Fibroblast of pulmonary artery (primary cell): ENCODE measurements around the gene EP300.

ENCODE experiments used
- DNase-seq: peaks from one replicate; pipeline ENCODE4 v3.0.0-alpha.2; 2010; ENCODE audit warnings: low read depth
- H3K4me3 ChIP-seq: replicated peaks from 2 replicates; pipeline ENCODE4 v1.5.1; 2011; ENCODE audit warnings: low read depth, mild to moderate bottlenecking, control low read depth, low read length, moderate library complexity
- TF ChIP-seq, protein P1 (sequence below): IDR thresholded peaks from 2 replicates; pipeline ENCODE4 v1.5.1; 2011; ENCODE audit warnings: mild to moderate bottlenecking, control low read depth, low read length, inconsistent platforms; ENCODE audit errors: missing control alignments

EP300 gene

GRCh38 chr22:41091132-41092022 lies 1.0 kb upstream of the EP300 start:
- peak; percentile 99 for DNase-seq
- H3K4me3 ChIP-seq = peak overlapping the region; percentile 79
- TF ChIP-seq, protein P1, sequence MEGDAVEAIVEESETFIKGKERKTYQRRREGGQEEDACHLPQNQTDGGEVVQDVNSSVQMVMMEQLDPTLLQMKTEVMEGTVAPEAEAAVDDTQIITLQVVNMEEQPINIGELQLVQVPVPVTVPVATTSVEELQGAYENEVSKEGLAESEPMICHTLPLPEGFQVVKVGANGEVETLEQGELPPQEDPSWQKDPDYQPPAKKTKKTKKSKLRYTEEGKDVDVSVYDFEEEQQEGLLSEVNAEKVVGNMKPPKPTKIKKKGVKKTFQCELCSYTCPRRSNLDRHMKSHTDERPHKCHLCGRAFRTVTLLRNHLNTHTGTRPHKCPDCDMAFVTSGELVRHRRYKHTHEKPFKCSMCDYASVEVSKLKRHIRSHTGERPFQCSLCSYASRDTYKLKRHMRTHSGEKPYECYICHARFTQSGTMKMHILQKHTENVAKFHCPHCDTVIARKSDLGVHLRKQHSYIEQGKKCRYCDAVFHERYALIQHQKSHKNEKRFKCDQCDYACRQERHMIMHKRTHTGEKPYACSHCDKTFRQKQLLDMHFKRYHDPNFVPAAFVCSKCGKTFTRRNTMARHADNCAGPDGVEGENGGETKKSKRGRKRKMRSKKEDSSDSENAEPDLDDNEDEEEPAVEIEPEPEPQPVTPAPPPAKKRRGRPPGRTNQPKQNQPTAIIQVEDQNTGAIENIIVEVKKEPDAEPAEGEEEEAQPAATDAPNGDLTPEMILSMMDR = no peak

- TF ChIP-seq, protein P1 = no peak
- peak; percentile 41 for DNase-seq
- peak overlapping the region; percentile 77 for H3K4me3 ChIP-seq
These were observed 537 bp downstream of the EP300 start for GRCh38 chr22:41092847-41093411.

DNA sequence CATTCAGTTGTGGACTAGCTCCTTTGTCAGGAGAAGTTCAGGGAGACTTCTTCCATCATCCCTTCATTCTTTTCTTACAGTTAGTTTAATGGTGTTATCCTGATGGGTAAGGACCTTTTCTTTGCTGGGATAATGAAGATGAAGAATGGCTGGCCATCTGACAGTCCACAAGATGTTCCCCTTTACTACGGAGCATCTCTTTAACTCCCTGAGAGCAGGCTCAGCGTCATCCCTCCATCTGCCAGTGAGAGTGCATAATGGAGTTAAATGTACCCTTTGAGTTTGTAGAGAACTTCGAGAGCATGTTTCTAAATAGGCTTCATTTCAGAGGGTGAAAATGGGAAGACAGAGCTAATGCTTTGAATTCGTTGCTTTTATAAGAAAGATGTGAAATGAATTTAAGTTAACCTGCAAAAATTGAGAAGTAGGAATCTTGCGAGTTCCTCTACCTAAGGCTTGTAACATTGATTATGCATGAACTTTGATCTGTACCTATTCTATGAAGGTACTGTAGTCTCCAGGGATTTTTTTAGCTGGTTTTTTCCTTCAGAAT lies 1.7 kb downstream of the EP300 start:
- TF ChIP-seq, protein P1 = no peak
- peak overlapping the region; percentile 77 for H3K4me3 ChIP-seq
- DNase-seq = peak; percentile 35

- TF ChIP-seq, protein P1 = no peak
- peak overlapping the region; percentile 2 for H3K4me3 ChIP-seq
- DNase-seq = no peak
These were observed 4.0 kb downstream of the EP300 start for GRCh38 chr22:41096391-41096790.

DNA sequence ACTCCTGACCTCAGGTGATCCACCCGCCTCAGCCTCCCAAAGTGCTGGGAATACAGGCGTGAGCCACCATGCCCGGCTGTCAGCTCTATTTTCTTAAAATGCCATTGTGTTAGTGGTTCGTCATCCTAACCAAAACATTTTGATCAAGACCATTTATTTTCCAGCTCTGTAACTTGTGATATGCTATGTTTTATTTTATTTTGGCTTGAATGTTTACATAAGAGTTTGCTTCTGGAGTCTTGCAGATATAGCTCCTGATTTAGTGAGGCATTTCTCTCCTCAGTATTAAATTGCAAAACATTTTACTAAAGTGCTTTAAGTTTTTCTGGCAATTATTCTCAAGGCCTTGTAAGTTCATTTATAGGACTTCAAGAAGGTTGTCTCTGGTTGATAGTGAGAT lies 4.4 kb downstream of the EP300 start:
- TF ChIP-seq, protein P1 = no peak
- DNase-seq = no peak
- H3K4me3 ChIP-seq = no peak overlapping the region

- DNase-seq = no peak
- TF ChIP-seq, protein P1 = no peak
- no peak overlapping the region for H3K4me3 ChIP-seq
These were observed 6.6 kb downstream of the EP300 start for GRCh38 chr22:41099036-41099435.
